ENCODE data around the gene MSLN. TPM values are rescaled to one million over a fixed set of nuclear protein-coding genes. Genes with fewer than 3 reads are reported as not detected.
"Not testable (repeated sequence)": the region's sequence is repeated elsewhere in the genome, so short reads cannot be mapped to it uniquely, and the experiment has no call there.

Gene MSLN
- total and polyA plus RNA-seq, 7 donors = 0.03 to 0.17 (median 0.09) TPM; not detected in 3

GRCh38 chr16:749010-749409 is 11.5 kb upstream of the MSLN start:
- TF ChIP-seq CTCF (IDR thresholded peaks at IDR 0.05) = no peak
- WGBS, 3 donors = 80 to 90% (median 82%) methylated on average over 6 of the region's 6 CpGs
- Histone ChIP-seq H3K9me3 (no peaks in the 10 kb centered on the region), H3K4me1 (no peaks in the 10 kb centered on the region), H3K27me3 (ENCODE audit: insufficient read depth in 3 of 3, low read length in 2 of 3) (peaks cover 0 to 36% (median 8%) of the 10 kb centered on the region in 3 donors), H3K36me3 (ENCODE audit: insufficient read depth in 1 of 2, low read depth in 1 of 2) (no peaks in the 10 kb centered on the region), H3K4me3 (no peak overlapping the region), H3K27ac (no peak overlapping the region)
- no peak for DNase-seq
- intact Hi-C loops (cut with DNase I) = no loop called here
- ATAC-seq = no peak

DNA sequence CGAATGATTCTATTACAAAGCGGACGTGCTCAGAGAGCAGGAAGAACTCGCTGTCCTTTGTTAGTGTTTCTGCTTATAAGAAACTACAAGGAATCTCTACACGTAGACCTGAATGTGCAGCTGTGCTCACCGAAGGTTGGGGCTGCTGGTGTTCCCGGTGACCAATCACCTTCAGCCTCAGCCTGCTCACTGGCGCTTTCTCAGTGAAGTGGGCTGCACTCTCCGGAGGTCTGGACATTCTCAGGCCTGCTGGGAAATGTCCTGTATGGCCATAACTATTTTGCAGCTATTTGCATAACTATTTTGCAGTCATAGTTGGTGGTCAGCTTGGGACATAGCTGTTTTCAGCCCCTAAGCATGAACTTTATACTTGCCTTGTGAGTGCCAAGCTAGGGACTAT is 10.0 kb upstream of the MSLN start:
- H3K27ac ChIP-seq = no peak overlapping the region
- DNase-seq = no peak
- H3K4me1 ChIP-seq = no peaks in the 10 kb centered on the region
- intact Hi-C loops (cut with DNase I) = no loop called here
- ATAC-seq = no peak
- no peak for TF ChIP-seq CTCF (IDR thresholded peaks at IDR 0.05)
- WGBS, 3 donors = 54 to 58% (median 56%) methylated on average over 9 of the region's 9 CpGs
- H3K4me3 ChIP-seq = no peak overlapping the region
- no peaks in the 10 kb centered on the region for H3K9me3 ChIP-seq
- peaks cover 0 to 33% (median 8%) of the 10 kb centered on the region in 3 donors for H3K27me3 ChIP-seq (ENCODE audit: insufficient read depth in 3 of 3, low read length in 2 of 3)
- H3K36me3 ChIP-seq (ENCODE audit: insufficient read depth in 1 of 2, low read depth in 1 of 2) = no peaks in the 10 kb centered on the region

- WGBS, 3 donors = 44 to 54% (median 45%) methylated on average over 36 to 39 of the region's 39 CpGs
- TF ChIP-seq CTCF (IDR thresholded peaks at IDR 0.05) = no peak
- no peak for ATAC-seq
- intact Hi-C loops (cut with DNase I) = no loop called here
- no peaks in the 10 kb centered on the region for H3K36me3 ChIP-seq (ENCODE audit: insufficient read depth in 1 of 2, low read depth in 1 of 2)
- H3K4me1 ChIP-seq = no peaks in the 10 kb centered on the region
- H3K4me3 ChIP-seq = no peak overlapping the region
- H3K27me3 ChIP-seq (ENCODE audit: insufficient read depth in 3 of 3, low read length in 2 of 3) = peaks cover 0 to 38% (median 8%) of the 10 kb centered on the region in 3 donors
- no peak overlapping the region for H3K27ac ChIP-seq
- no peak for DNase-seq
- no peaks in the 10 kb centered on the region for H3K9me3 ChIP-seq
Measured at GRCh38 chr16:751152-752006, 9.2 kb upstream of the MSLN start.

DNA sequence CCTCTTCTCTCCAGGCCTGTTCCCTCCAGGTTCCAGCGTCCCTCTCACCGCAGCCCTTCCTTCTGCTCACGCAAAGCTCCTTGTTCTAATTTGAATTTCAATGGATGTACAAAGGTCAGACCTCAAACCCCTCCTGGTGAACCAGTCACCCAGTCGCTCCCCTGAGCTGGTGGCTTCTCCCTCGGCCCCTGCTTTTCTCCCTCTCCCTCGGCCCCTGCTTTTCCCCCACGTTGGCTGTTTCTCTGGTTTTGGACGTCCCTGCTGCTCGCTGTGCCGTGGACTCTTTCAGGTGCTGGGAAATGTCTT is 8.6 kb upstream of the MSLN start:
- Histone ChIP-seq H3K27me3 (ENCODE audit: insufficient read depth in 3 of 3, low read length in 2 of 3) (peaks cover 0 to 42% (median 8%) of the 10 kb centered on the region in 3 donors), H3K36me3 (ENCODE audit: insufficient read depth in 1 of 2, low read depth in 1 of 2) (no peaks in the 10 kb centered on the region), H3K27ac (no peak overlapping the region), H3K4me1 (no peaks in the 10 kb centered on the region), H3K9me3 (no peaks in the 10 kb centered on the region), H3K4me3 (no peak overlapping the region)
- ATAC-seq (no peak), DNase-seq (no peak)
- no peak for TF ChIP-seq CTCF (IDR thresholded peaks at IDR 0.05)
- WGBS, 3 donors = 17 to 29% (median 17%) methylated on average over 8 to 10 of the region's 10 CpGs
- intact Hi-C loops (cut with DNase I) = no loop called here

DNA sequence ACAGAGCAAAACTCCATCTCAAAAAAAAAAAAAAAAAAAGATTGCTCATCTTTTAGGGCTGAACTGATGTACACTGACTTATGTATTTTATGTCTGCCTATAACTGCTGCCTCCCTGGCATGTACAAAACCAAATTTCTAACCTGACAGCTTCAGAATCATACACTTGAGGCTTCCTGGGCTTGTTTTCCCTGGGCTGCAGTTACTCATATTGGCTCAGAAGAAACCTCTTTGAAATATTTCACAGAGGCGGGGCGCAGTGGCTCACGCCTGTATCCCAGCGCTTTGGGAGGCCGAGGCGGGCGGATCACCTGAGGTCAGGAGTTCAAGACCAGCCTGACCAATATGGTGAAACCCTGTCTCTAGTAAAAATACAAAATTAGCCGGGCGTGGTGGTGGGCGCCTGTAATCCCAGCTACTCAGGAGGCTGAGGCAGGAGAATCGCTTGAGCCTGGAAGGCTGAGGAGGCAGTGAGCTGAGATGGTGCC is 6.4 kb upstream of the MSLN start:
- H3K36me3 ChIP-seq (ENCODE audit: insufficient read depth in 1 of 2, low read depth in 1 of 2); H3K4me3 ChIP-seq; H3K27ac ChIP-seq; H3K4me1 ChIP-seq; DNase-seq; H3K9me3 ChIP-seq; ATAC-seq; intact Hi-C loops (cut with DNase I): not testable (repeated sequence)
- peaks cover 0 to 39% (median 9%) of the 10 kb centered on the region in 3 donors for H3K27me3 ChIP-seq (ENCODE audit: insufficient read depth in 3 of 3, low read length in 2 of 3)
- 84 to 87% (median 86%) methylated on average over 11 of the region's 11 CpGs for WGBS, 3 donors
